ENCODE data around the gene TEX19. TPM values are rescaled to one million over a fixed set of nuclear protein-coding genes. Genes with fewer than 3 reads are reported as not detected.

Gene TEX19
- total and polyA plus RNA-seq, 2 of the 8 experiments (the other 6 are each of a cell fraction or from before 2014, with no cell fraction given) = 0.54 to 0.80 TPM

DNA sequence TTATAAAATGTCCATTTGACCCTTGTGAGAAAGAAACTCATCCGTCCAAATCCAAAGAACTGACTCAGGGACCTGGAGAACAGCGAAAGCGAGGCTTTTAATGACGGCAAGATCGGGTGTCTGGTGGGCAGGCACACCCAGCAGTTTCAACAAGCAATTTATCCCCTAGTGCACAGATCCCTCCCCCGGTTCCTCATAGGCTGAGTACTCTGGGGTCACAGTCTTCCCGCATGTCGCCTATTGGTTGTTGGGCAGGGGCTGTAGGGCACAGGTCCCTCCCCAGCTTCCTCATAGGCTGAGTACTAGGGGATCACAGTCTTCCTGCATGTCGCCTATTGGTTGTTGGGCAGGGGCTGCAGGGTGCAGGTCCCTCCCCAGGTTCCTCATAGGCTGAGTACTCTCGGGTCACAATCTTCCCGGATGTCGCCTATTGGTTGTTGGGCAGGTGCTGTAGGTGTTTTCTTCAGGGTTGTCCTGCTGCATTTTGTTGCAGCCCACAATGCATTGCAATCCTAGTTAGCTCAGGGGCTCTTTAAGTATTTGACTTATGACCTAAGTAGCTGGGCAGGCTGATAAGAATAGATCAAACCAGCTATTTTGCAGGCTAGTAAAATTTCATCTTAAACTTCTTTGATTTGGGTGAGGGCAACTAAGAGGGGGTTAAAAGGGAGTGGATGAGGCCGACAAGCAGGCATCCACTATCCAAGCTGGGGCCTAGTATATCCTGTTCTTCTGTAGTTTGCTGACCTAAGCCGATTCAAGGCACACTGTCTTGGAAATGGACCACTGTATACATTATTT is 8.9 kb downstream of the TEX19 start:
- Histone ChIP-seq H2BK120ac (replicated peaks; ENCODE audit: low read depth, low read length) (no peak overlapping the region), H3K14ac (ENCODE audit: insufficient read length) (no peak overlapping the region), H3K23me2 (ENCODE audit: low read depth, low read length) (peaks cover 7% of the 10 kb centered on the region; the same call in 1 of the 2 replicates), H3K56ac (replicated peaks; ENCODE audit: insufficient read length, low read depth, low read length) (no peak overlapping the region), H3K4me2 (ENCODE audit: insufficient read depth in 1 of 2, low read depth in 2 of 2, low read length in 2 of 2) (no peak overlapping the region), H3K4ac (replicated peaks; ENCODE audit: insufficient read length, low read depth, low read length) (no peak overlapping the region), H3K4me1 (replicated peaks in 1 of 4; ENCODE audit: control insufficient read depth in 3 of 4, insufficient read depth in 4 of 4, low read length in 3 of 4) (peaks cover 0 to 6% (median 2%) of the 10 kb centered on the region in 4 experiments; a peak in 3 of 7 replicates), H3K27me3 (replicated peaks in 1 of 4; ENCODE audit: control insufficient read depth in 3 of 4, extremely low read depth in 1 of 4, insufficient read depth in 3 of 4, low read length in 3 of 4) (peaks cover 20 to 34% (median 32%) of the 10 kb centered on the region in 4 experiments), H2BK15ac (ENCODE audit: low read length) (no peak overlapping the region), H2BK5ac (ENCODE audit: low read depth, low read length) (no peak overlapping the region), H4K20me1 (replicated peaks in 1 of 2; ENCODE audit: control insufficient read depth in 1 of 2, insufficient read depth in 2 of 2, low read length in 2 of 2) (no peaks in the 10 kb centered on the region), H3K79me2 (ENCODE audit: control insufficient read depth in 1 of 2, insufficient read depth in 2 of 2, low read length in 2 of 2) (no peaks in the 10 kb centered on the region), H4K8ac (ENCODE audit: extremely low read depth, insufficient read depth, low read length) (peak overlapping the region; percentile 9; the same call in 1 of the 2 replicates), H3K9me3 (ENCODE audit: insufficient read depth in 2 of 2, low read depth in 1 of 2, low read length in 1 of 2) (no peaks in the 10 kb centered on the region; a peak in 1 of 4 replicates), H3K79me1 (ENCODE audit: low read depth, low read length) (no peaks in the 10 kb centered on the region), H3K18ac (ENCODE audit: extremely low read depth, low read length) (no peak overlapping the region), H3K27ac (ENCODE audit: low read depth, low read length) (no peak overlapping the region), H3K9ac (replicated peaks in 1 of 4; ENCODE audit: extremely low read depth in 1 of 4, low read depth in 3 of 4, low read length in 3 of 4) (no peak overlapping the region), H3K36me3 (ENCODE audit: control insufficient read depth in 2 of 4, insufficient read depth in 4 of 4, low read length in 3 of 4) (no peaks in the 10 kb centered on the region), H2BK20ac (ENCODE audit: low read length) (no peak overlapping the region), H4K5ac (ENCODE audit: insufficient read length, low read depth, low read length) (no peak overlapping the region), H4K91ac (replicated peaks; ENCODE audit: insufficient read length, low read length) (no peak overlapping the region), H3K4me3 (ENCODE audit: extremely low read depth in 1 of 4, insufficient read depth in 2 of 4, low read depth in 3 of 4, low read length in 4 of 4) (peak overlapping the region in 1 of 4 experiments; percentile 31; a peak in 1 of 8 replicates), H2AK5ac (ENCODE audit: low read depth, low read length) (no peak overlapping the region), H3K23ac (ENCODE audit: insufficient read length) (no peak overlapping the region), H2AFZ (ENCODE audit: low read length) (no peak overlapping the region), H2BK12ac (ENCODE audit: low read depth, low read length) (no peak overlapping the region)
- DNase-seq (ENCODE audit: low read depth in 1 of 2, low spot score in 2 of 2) (peak in 1 of 2 experiments; percentile 49), FAIRE-seq (no peak)
- ChIA-PET POLR2A (ENCODE audit: partially characterized antibody) (no interaction called here), CTCF (ENCODE audit: partially characterized antibody) (no interaction called here)
- WGBS, 2 experiments (ENCODE audit: extremely low coverage in 1 of 2, insufficient coverage in 1 of 2, insufficient read length in 1 of 2, insufficient replicate concordance in 2 of 2, low coverage in 1 of 2, low lambda C conversion rate in 2 of 2, missing lambda C conversion rate in 1 of 2) = 88% methylated on average over 14 of the region's 14 CpGs; no CpG with 5 or more reads in 1 of the 2 experiments
- TF ChIP-seq MAFK (IDR thresholded peaks at IDR 0.05; ENCODE audit: low read depth, low read length) = no peak
- TF ChIP-seq PHF8 (conservative IDR thresholded peaks at IDR 0.05; ENCODE audit: low read depth, low read length) = no peak
- TF ChIP-seq EGR1 (IDR thresholded peaks at IDR 0.05; ENCODE audit: borderline replicate concordance, low read depth, low read length) = no peak
- TF ChIP-seq NANOG (IDR thresholded peaks at IDR 0.05; ENCODE audit: insufficient read depth, low read depth, low read length, poor library complexity, severe bottlenecking) = no peak
- TF ChIP-seq SP2 (IDR thresholded peaks at IDR 0.05; ENCODE audit: low read length) = peak; percentile 35; the same call in 1 of the 2 replicates
- peak; percentile 89 for TF ChIP-seq SP1 (IDR thresholded peaks at IDR 0.05; ENCODE audit: low read depth, low read length)
- TF ChIP-seq TBP (IDR thresholded peaks at IDR 0.05; ENCODE audit: low read depth, low read length) = no peak; the same call in 1 of the 2 replicates
- no peak for TF ChIP-seq SIRT6 (IDR thresholded peaks at IDR 0.05; ENCODE audit: low read length)
- no peak for TF ChIP-seq POLR2AphosphoS5 (IDR thresholded peaks at IDR 0.05; ENCODE audit: low read depth, low read length)
- no peak for TF ChIP-seq TCF12 (IDR thresholded peaks at IDR 0.05; ENCODE audit: low read depth, low read length)
- TF ChIP-seq JUN (IDR thresholded peaks at IDR 0.05; ENCODE audit: low read depth, low read length) = no peak
- TF ChIP-seq RAD21 (IDR thresholded peaks at IDR 0.05 in 1 of 2, conservative IDR thresholded peaks at IDR 0.05 in 1 of 2; ENCODE audit: low read depth in 2 of 2, low read length in 2 of 2) = no peak
- 0 out of 2 replicates have a peak, but pooled peaks have one; percentile 9 for TF ChIP-seq SRF (IDR thresholded peaks at IDR 0.05; ENCODE audit: low read depth, low read length)
